Spleen (tissue), 11 donors: ENCODE measurements around the gene SMAP2. TPM values are rescaled to one million over a fixed set of nuclear protein-coding genes. Genes with fewer than 3 reads are reported as not detected.
A peak's percentile ranks its signal among the peaks of the same experiment; 100 is the strongest.

Source experiments
- DNase-seq: peaks from one replicate; pipeline ENCODE4 v3.0.0-alpha.2; 2020
- H3K27ac ChIP-seq, 8 donors: fragments of 200-600 bp; sonication (generic) in 7 of 8; 1 replicate in 4 of 8; 2 replicates in 4 of 8; pipeline versions ENCODE4 v1.5.0 to v1.8.0; 2016 to 2021; ENCODE audit warnings: inconsistent platforms in 4 of 8, mild to moderate bottlenecking in 4 of 8, moderate library complexity in 1 of 8
- H3K27me3 ChIP-seq, 7 donors: fragments of 200-600 bp; sonication (generic) in 6 of 7; replicated peaks in 1 of 7; 1 replicate in 4 of 7; 2 replicates in 3 of 7; pipeline versions ENCODE4 v1.5.0 to v1.8.0; 2016 to 2021; ENCODE audit warnings: inconsistent platforms in 3 of 7, mild to moderate bottlenecking in 1 of 7
- H3K36me3 ChIP-seq, 6 donors: fragments of 200-600 bp; sonication (generic) in 5 of 6; 1 replicate in 4 of 6; 2 replicates in 2 of 6; pipeline versions ENCODE4 v1.5.0 to v1.8.0; 2016 to 2021; ENCODE audit warnings: inconsistent platforms in 2 of 6
- H3K4me1 ChIP-seq, 6 donors: fragments of 200-600 bp; sonication (generic) in 5 of 6; 1 replicate in 3 of 6; 2 replicates in 3 of 6; pipeline versions ENCODE4 v1.5.0 to v1.8.0; 2016 to 2021; ENCODE audit warnings: inconsistent platforms in 3 of 6
- H3K4me3 ChIP-seq, 8 donors: fragments of 200-600 bp; sonication (generic) in 7 of 8; 1 replicate in 4 of 8; 2 replicates in 4 of 8; pipeline versions ENCODE4 v1.5.0 to v1.8.0; 2016 to 2021; ENCODE audit warnings: inconsistent platforms in 4 of 8, mild to moderate bottlenecking in 4 of 8, moderate library complexity in 2 of 8
- H3K9me3 ChIP-seq, 8 donors: fragments of 200-600 bp; sonication (generic) in 7 of 8; 1 replicate in 4 of 8; 2 replicates in 4 of 8; pipeline versions ENCODE4 v1.5.0 to v1.8.0; 2016 to 2021; ENCODE audit warnings: inconsistent platforms in 4 of 8
- POLR2A ChIP-seq, 3 donors: fragments of 450-650 bp; IDR thresholded peaks; one replicate each; pipeline ENCODE4 v1.5.1; 2017; ENCODE audit warnings: antibody characterized with exemption in 3 of 3, mild to moderate bottlenecking in 1 of 3
- POLR2AphosphoS5 ChIP-seq, 3 donors: sonication (generic); formaldehyde crosslinking; IDR thresholded peaks; one replicate each; pipeline ENCODE4 v1.5.1; 2017; ENCODE audit warnings: antibody characterized with exemption in 3 of 3
- WGBS, 5 donors: extraction: QIAGEN DNeasy Blood & Tissue Kit in 3 of 5; methylation state at CpG; one replicate each; pipeline versions ENCODE4 v1.1.5 to v1.1.7; 2013 to 2018; 5-methylcytosine and 5-hydroxymethylcytosine counted together
- intact Hi-C: fragments of 100-400 bp; cut with DNase I; formaldehyde crosslinking; loops from one replicate; pipeline ENCODE4 v1.15.0; 2023; ENCODE audit warnings: low total_unique reads
- polyA plus RNA-seq, 3 donors: library from polyadenylated mRNA; stranded (reverse); fragments of 200-250 nt; gene quantifications; one replicate each; pipeline ENCODE4 v1.2.1, GENCODE V29; 2013
- total RNA-seq, 7 donors: library from RNA; depleted of rRNA in 3 of 7; stranded (reverse); fragments of >200 nt in 3 of 7; fragmentation: NEBNext Ultra II Directional in 4 of 7; extraction: Animal tissue kit (Norgen Biotek cat#: 25700) in 4 of 7; gene quantifications; one replicate each; pipeline versions ENCODE4 v1.1.0 to v1.2.1, GENCODE V29; 2016 to 2021
- TF ChIP-seq, protein P1 (sequence below), 11 experiments: fragments of 200-600 bp in 7 of 11; fragments of 450-650 bp in 4 of 11; sonication (generic) in 4 of 11; IDR thresholded peaks in 8 of 11; conservative IDR thresholded peaks in 3 of 11; 1 replicate in 7 of 11; 2 replicates in 4 of 11; pipeline versions ENCODE4 v1.4.0 to v1.8.0; 2016 to 2021; ENCODE audit warnings: antibody characterized with exemption in 11 of 11, inconsistent platforms in 4 of 11, mild to moderate bottlenecking in 1 of 11
- donor health status: healthy with polysubstance abuse.
- donor health status: DM: no; HTN: no; CAD: no; lungs with moderate emphysema.
- donor health status: DM: no; HTN: no; CAD: no.
- donor health status: Bipolar disorder and iron deficiency.
- donor health status: healthy.
- donor health status: DM: no; HTN: no; CAD: no.
- donor health status: DM: yes; HTN: yes; CAD: no.

The SMAP2 gene
- total and polyA plus RNA-seq, 10 donors: 120 to 435 (median 221) TPM

DNA sequence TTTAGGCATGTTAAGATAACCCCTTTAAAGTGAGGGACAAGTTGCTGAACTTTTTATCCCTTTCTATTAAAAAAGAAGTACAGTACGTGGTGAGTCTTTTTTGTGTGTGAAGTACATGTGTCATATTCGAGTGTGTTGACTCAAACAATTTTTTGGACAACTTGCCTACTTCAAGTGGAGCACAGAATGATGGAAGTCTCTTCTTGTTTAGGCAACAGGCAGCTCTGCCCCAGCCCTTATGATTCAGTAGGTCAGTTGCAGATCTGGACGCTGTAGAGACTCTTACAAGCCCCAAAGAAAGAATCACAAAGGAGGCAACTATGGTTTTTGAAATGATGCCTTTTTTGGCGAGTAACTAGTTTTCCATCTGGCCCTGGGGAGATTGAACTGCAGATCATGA lies 62.3 kb downstream of the SMAP2 start:
- intact Hi-C loops: no loop called here
- WGBS, 5 donors: 76 to 95% (median 91%) methylated on average over 4 of the region's 4 CpGs
- TF ChIP-seq, protein P1, sequence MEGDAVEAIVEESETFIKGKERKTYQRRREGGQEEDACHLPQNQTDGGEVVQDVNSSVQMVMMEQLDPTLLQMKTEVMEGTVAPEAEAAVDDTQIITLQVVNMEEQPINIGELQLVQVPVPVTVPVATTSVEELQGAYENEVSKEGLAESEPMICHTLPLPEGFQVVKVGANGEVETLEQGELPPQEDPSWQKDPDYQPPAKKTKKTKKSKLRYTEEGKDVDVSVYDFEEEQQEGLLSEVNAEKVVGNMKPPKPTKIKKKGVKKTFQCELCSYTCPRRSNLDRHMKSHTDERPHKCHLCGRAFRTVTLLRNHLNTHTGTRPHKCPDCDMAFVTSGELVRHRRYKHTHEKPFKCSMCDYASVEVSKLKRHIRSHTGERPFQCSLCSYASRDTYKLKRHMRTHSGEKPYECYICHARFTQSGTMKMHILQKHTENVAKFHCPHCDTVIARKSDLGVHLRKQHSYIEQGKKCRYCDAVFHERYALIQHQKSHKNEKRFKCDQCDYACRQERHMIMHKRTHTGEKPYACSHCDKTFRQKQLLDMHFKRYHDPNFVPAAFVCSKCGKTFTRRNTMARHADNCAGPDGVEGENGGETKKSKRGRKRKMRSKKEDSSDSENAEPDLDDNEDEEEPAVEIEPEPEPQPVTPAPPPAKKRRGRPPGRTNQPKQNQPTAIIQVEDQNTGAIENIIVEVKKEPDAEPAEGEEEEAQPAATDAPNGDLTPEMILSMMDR (IDR thresholded peaks at IDR 0.05 in 8 of 11, conservative IDR thresholded peaks at IDR 0.05 in 3 of 11): no peak
- no peak for TF ChIP-seq POLR2A (IDR thresholded peaks at IDR 0.05)
- TF ChIP-seq POLR2AphosphoS5 (IDR thresholded peaks at IDR 0.05): no peak

DNA sequence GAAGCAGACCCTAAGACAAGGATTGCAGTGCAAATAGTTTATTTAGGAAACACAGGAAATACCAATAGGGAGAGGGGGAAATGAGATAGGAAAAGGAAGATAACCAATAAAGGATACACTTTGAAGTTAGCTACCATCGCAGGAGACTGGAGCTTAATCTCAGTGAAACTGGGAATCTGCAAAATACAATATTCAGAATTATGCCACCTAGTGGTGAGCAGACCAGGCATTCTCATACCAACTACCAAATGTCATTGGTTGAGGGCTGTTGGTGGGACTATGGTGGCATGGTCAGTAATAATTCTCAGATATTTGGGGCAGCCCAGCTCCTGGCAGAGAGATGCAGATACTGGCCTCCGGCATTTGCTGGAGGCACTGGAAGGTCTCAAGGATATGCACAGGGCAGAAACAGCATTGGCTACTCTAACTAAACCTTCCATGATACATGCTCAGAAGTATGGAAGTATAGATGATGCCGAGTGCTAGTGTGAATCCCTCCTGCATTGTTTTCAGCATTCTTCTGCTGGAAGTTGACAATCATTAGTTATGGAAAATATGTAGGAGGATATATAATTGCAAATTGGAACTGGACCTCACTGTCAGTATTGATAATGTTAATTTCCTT lies 65.0 kb downstream of the SMAP2 start:
- Histone ChIP-seq H3K36me3 (no peaks in the 10 kb centered on the region), H3K4me3 (no peak overlapping the region), H3K9me3 (no peaks in the 10 kb centered on the region), H3K27me3 (no peaks in the 10 kb centered on the region), H3K4me1 (peaks cover 0 to 7% (median 3%) of the 10 kb centered on the region in 6 donors), H3K27ac (no peak overlapping the region)
- WGBS, 5 donors: 56 to 63% (median 61%) methylated on average over 3 of the region's 3 CpGs
- DNase-seq: no peak
- intact Hi-C loops: no loop called here
- no peak for TF ChIP-seq POLR2AphosphoS5 (IDR thresholded peaks at IDR 0.05)
- TF ChIP-seq POLR2A (IDR thresholded peaks at IDR 0.05): no peak
- TF ChIP-seq, protein P1 (IDR thresholded peaks at IDR 0.05 in 8 of 11, conservative IDR thresholded peaks at IDR 0.05 in 3 of 11): peak; percentile 41 to 79 (median 73)

More for the DNA sequence above, 62.3 kb downstream of the SMAP2 start:
- Histone ChIP-seq H3K4me1 (peaks cover 0 to 7% (median 3%) of the 10 kb centered on the region in 6 donors), H3K36me3 (no peaks in the 10 kb centered on the region), H3K27me3 (no peaks in the 10 kb centered on the region), H3K27ac (no peak overlapping the region), H3K9me3 (no peaks in the 10 kb centered on the region), H3K4me3 (no peak overlapping the region)
- no peak for DNase-seq

DNA sequence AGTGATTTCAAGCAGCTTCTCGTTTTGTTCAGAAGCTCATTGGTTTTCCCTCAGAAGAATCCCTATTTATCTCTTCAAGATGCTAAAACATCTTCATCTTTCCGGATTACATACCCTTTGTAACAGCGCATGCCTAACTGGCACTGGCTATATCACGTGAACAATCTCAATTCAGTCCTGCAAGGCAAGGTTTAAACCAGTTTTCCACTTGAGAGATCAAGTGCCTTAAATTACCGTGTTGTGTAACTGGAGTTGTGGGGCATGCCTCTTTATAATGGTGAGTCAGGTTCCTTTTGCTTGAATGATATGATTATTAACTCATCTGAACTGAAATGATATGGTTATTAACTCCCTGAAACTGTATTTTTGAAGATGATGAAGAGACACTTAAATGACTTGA lies 65.7 kb downstream of the SMAP2 start:
- 86 to 93% (median 90%) methylated on average over 5 of the region's 5 CpGs for WGBS, 5 donors
- Histone ChIP-seq H3K9me3 (no peaks in the 10 kb centered on the region), H3K36me3 (no peaks in the 10 kb centered on the region), H3K27me3 (no peaks in the 10 kb centered on the region), H3K4me1 (peaks cover 0 to 7% (median 3%) of the 10 kb centered on the region in 6 donors), H3K27ac (no peak overlapping the region), H3K4me3 (no peak overlapping the region)
- DNase-seq: no peak
- no peak for TF ChIP-seq POLR2AphosphoS5 (IDR thresholded peaks at IDR 0.05)
- no peak for TF ChIP-seq POLR2A (IDR thresholded peaks at IDR 0.05)
- TF ChIP-seq, protein P1 (IDR thresholded peaks at IDR 0.05 in 8 of 11, conservative IDR thresholded peaks at IDR 0.05 in 3 of 11): no peak
- intact Hi-C loops: no loop called here

DNA sequence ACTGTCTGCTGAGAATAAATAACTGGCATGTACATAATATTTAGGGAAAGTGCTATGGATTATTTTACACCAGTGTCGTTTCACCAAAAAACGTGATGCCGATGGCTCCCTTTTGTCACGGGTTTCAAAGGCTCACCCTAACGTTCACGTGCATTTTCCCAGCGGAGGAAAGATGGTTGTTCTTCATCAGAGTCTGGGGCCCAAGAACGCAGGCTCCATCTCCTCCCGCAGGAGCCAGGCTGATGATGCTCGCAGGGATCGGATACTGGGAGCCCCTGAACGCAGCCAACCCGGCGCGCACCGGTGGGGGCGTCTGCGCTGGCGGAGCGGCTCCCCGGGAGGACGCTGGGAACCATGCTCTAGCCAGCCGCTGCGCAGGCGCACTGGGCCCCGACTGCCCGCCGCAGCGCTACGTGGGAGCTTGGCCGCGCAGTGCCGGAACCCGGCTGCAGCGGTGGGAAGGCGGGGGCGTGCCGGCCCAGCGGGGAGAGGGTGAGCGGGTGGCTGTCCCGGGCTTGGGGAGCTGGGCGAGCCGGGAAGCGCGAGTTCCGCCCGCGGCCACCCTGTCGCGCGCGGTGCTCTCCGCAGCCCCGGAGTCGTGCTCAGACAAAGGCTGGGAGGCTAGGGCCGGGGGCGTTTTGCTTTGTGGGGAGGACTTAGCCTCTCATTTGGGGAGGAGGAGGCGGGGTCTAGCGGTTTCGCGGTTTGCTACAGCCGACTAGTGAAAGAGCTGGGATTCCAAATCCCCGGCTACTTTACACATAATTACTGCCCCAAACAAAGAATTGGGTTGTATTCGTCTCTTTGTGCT lies 76.4 kb downstream of the SMAP2 start, which contains the start of gene ZFP69B:
Gene ZFP69B, plus strand, starts transcription at position 793 of the 811 bp plus-strand sequence. CDS start 486 bp downstream, outside the sequence.
- intact Hi-C loops: no loop called here
- peaks cover 0 to 18% (median 0%) of the 10 kb centered on the region in 6 donors for H3K36me3 ChIP-seq
- peaks cover 6 to 25% (median 17%) of the 10 kb centered on the region in 6 donors for H3K4me1 ChIP-seq
- no peaks in the 10 kb centered on the region for H3K27me3 ChIP-seq
- peak within 1 kb of the TSS; percentile 61 to 88 (median 82) for H3K27ac ChIP-seq
- peak; percentile 97 for DNase-seq
- 0 to 1% (median 0%) methylated on average over 36 to 64 of the region's 64 CpGs for WGBS, 5 donors
- TF ChIP-seq POLR2A (IDR thresholded peaks at IDR 0.05): no peak
- peak; percentile 88 to 91 (median 88) for TF ChIP-seq POLR2AphosphoS5 (IDR thresholded peaks at IDR 0.05)
- TF ChIP-seq, protein P1 (IDR thresholded peaks at IDR 0.05 in 8 of 11, conservative IDR thresholded peaks at IDR 0.05 in 3 of 11): peak in 2 of 11 experiments; percentile 16 to 22
- H3K9me3 ChIP-seq: peaks cover 0 to 65% (median 51%) of the 10 kb centered on the region in 8 donors
- peak within 1 kb of the TSS; percentile 63 to 83 (median 72) for H3K4me3 ChIP-seq
